Tibial nerve (tissue), 4 donors: ENCODE data around the gene LY86.

Experiments used
- EP300 ChIP-seq, 2 donors: sonication (generic); formaldehyde crosslinking; IDR thresholded peaks; one replicate each; pipeline ENCODE4 v1.6.1; 2017; ENCODE audit warnings: antibody characterized with exemption in 2 of 2, mild to moderate bottlenecking in 1 of 2
- TF ChIP-seq, protein P1 (sequence below), 5 experiments: fragments of 200-600 bp in 3 of 5; fragments of 450-650 bp in 2 of 5; sonication (generic) in 3 of 5; IDR thresholded peaks; one replicate each; pipeline ENCODE4 v1.5.1; 2016 to 2019; ENCODE audit warnings: antibody characterized with exemption in 5 of 5, mild to moderate bottlenecking in 3 of 5, moderate library complexity in 2 of 5

- TF ChIP-seq, protein P1, sequence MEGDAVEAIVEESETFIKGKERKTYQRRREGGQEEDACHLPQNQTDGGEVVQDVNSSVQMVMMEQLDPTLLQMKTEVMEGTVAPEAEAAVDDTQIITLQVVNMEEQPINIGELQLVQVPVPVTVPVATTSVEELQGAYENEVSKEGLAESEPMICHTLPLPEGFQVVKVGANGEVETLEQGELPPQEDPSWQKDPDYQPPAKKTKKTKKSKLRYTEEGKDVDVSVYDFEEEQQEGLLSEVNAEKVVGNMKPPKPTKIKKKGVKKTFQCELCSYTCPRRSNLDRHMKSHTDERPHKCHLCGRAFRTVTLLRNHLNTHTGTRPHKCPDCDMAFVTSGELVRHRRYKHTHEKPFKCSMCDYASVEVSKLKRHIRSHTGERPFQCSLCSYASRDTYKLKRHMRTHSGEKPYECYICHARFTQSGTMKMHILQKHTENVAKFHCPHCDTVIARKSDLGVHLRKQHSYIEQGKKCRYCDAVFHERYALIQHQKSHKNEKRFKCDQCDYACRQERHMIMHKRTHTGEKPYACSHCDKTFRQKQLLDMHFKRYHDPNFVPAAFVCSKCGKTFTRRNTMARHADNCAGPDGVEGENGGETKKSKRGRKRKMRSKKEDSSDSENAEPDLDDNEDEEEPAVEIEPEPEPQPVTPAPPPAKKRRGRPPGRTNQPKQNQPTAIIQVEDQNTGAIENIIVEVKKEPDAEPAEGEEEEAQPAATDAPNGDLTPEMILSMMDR (IDR thresholded peaks at IDR 0.05), result no peak
- no peak for TF ChIP-seq EP300 (IDR thresholded peaks at IDR 0.05)
These were observed 58.3 kb downstream of the LY86 start for GRCh38 chr6:6646859-6647258.
